Embryonic facial prominence (tissue), 1 donor: Measurements from ENCODE around the gene ZNF566.
"Not testable (repeated sequence)": the region's sequence is repeated elsewhere in the genome, so short reads cannot be mapped to it uniquely, and the experiment has no call there.

ENCODE experiments used
- DNase-seq: peaks from one replicate; pipeline ENCODE4 v3.0.0-alpha.2; 2016; ENCODE audit errors: extremely low spot score

ZNF566 gene

DNA sequence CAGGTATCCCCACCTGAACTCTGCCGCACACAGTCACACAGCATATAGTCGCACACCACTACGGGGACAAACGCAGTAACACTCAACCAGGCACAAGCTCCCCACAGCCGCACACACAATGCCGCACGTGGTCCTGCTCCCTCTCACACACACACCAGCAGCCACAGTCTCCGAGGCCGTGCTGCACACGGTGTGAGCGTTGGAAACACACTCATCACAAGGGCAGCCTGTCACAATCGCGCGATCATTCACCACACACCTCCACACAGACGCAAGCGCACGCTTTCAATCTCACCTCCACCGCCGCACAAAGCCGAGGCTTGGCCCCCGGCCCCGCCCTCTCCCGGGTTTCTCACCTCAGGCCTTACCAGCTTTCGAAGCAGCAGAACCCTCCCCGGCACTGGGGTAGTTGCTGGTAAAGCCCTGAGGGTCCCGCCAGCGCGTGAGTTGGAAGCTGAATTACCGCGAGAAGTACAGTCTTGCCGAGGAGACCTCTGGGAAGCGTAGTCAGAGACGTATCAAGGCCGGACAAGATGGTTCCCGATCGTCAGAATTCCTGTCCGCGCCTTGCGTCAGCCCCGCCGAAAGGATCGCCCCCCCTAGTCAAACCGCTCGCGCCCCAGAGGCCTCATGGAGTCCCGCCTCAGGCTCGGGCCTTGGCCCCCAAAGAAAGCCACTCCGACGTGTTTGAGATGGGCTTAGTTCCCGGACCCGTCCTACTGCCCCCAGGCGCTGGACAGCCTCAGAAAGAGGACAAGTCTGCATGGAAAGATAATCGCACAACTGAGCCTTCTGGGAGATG, at the start of gene ZNF566:
TSS of gene ZNF566 (minus strand) at position 444 of the 802 bp plus-strand sequence. CDS start 13,004 bp downstream, outside the sequence.
- peak; percentile 96 for DNase-seq

DNA sequence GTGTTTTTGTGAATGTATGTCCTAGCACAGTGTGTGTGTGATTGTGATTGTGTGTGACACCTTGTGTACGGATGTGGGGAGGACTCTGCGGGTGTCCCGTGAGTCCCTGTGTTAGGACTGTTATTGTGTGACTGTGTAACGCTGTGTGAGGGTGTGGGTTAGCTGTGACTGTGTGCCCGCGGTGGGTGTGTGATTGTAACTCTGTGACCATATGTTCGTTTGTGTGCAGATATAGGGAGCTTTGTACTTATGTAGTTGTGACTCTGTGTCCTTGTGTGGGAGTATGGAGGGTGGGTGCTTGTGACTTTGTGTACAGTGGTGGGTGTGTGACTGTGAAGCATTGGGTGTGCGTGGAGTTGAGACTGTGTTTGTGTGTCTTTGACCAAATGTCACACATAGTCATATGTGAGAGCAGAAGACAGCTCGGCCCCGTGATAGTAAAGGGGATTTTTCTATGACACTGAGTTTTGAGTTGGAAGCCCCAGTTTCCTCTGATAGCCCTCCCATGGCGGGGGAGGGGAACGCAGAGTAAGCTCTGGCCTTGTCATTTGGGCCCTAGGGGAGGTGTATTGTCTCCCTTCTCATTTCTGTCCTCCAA, 39.7 kb upstream of the ZNF566 start:
- DNase-seq = no peak

DNA sequence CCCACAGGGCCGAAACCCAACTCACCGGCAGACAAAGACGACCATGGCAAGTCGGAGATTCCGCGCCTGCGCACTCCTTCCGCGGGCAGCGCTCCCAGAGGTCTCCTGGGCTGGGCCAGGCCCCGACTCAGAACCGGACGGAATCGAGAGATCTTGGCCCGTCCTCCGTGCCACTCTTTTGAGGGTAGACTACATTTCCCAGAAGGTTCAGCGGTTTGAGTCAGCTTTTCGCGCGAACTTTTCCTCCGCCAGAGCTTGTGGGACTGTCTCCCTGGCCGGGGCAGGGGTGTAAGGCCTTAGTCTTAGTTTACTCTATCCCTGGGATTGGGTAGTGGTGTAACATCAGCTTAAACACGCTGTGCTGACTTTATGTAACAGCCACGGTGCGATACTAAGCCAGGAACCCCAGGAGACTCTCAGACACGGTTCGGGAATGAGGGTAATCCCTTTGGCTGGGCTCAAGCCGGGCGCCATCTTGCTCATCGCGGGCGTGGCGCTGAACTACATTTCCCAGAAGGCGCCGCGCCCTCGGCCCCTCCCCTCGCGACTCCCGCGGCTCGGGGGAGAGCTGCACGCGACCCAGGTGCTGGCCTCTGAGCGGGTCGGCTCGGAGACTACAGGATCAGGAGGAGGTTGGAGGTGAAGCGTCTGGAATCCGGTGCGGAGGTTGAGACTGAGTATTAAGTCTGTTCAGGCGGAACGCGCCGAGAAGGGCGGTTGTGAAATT, 39.0 kb upstream of the ZNF566 start, which contains the start of gene ZNF260:
TSS of gene ZNF260 (minus strand) at position 78 of the 727 bp plus-strand sequence. CDS start 13,033 bp downstream, outside the sequence.
- DNase-seq = peak; percentile 88

DNA sequence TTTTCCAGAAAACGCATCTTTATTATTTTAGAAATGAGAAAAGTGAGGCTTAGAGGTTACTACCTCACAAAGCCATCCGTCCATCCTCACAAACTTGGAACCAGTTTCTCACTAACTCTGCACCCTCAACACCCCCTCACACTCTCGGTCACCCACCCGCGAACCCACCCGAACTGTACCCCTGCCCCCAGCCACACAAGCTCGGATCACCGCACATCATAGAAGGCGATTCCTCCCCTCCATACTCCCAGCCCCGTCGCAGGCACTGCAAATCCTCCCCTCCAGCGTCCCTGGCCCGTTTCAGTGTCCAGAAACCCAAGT, 38.5 kb upstream of the ZNF566 start:
- no peak for DNase-seq

DNA sequence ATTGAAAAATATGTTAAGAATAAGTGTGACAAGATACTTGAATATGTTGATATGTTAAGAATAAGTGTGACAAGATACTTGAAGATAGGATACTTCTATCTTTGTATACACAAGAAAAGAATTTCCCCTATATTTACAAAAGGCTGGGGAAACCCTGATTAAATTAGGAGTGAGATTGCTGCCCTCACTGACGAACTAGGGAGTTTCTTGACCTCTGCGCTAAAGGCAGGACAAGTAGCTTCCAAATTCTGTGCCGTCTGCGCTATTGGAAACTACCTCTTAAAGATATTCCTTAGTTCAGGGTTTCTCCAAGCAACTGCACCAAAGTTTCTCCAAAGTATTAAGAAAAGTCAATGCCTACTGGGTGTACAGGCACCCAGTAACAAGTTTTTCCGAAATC, 38.0 kb upstream of the ZNF566 start:
- DNase-seq = no peak

DNA sequence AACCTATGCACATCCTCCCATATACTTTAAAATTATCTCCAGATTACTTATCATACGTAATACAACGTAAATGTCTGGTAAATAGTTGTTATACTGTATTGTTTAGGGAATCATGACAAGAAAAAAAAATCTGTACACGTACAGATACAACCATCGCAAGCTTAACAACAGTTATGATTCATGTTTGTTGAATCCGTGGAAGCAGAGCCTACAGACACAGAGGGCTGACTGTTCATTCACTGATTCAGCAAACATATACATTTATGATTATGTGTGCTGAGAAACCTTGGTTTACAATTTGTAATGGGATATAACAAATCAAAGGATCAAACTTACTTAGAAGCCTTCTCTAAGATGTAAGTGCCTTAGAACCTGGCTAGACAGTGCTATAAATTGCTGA, 37.2 kb upstream of the ZNF566 start:
- no peak for DNase-seq

DNA sequence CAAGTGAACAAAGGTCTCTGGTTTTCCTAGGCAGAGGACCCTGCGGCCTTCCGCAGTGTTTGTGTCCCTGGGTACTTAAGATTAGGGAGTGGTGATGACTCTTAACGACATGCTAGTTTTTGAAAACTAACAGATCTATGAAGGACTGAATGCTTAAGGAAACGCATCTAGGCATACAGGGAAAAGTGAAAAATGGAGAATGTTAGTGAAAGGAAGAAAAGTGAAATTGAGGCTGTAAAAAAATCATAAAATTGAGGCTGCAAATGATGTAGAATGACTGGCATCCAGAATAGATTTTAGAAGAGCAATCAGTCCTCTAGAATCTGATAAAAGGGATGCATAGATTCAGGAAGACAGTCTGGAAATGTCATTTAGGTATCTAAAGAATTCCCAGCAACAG, 35.3 kb upstream of the ZNF566 start:
- DNase-seq = no peak

DNA sequence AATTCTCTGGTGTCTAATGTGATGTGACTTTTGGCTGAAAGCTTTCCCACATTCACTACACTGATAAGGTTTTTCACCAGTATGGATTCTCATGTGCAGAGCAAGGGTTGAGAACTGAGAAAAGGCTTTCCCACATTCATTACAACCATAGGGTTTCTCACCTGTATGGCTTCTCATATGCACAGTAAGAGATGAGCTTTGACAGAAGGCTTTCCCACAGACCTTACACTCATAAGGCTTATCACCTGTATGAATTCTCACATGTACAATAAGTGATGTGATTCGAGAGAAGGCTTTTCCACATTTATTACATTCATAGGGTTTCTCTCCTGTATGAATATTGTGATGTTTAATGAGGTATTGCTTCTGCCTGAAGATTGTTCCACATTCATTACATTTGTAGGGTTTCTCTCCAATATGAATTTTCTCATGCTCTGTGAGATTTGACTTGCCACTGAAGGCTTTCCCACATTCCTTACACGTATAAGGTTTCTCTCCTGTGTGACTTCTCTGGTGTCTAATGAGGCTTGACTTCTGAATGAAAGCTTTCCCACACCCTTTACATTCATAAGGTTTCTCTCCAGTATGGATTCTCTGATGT, 24.8 kb upstream of the ZNF566 start:
- no peak for DNase-seq

DNA sequence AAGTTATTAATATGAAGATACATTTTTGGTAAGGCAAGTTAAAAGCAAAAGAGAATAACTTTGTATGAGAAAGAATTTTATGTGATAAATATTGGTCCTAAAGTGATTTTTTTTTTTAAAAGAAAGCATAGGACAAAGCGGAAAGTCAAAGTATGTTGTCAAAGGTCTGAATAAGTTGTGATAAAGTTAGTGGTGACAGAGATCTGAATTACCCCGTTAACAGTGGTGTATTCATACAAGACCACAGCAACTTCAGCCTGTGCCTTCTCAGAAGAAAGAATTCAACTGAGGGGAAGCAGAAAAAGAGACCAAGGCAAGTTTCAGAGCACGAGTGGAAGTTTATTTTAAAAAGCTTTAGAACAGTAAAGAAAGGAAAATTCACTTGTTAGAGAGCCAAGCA, 19.0 kb upstream of the ZNF566 start:
- no peak for DNase-seq

DNA sequence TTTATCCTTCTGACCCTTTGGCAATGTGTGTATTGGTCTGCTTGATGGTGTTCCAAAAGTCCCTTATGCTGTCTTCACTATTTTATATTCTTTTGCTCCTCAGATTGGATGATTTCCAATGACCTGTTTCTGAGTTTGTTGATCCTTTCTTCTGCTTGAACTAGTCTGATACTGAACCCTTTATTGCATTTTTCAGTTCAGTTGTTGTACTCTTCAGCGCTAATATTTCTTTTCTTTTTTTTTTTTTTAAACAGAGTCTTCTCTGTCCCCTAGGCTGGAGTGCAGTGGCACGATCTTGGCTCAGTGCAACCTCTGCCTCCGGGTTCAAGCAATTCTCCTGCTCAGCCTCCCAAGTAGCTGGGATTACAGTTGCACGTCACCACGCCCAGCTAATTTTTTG, 12.6 kb upstream of the ZNF566 start:
- no peak for DNase-seq

DNA sequence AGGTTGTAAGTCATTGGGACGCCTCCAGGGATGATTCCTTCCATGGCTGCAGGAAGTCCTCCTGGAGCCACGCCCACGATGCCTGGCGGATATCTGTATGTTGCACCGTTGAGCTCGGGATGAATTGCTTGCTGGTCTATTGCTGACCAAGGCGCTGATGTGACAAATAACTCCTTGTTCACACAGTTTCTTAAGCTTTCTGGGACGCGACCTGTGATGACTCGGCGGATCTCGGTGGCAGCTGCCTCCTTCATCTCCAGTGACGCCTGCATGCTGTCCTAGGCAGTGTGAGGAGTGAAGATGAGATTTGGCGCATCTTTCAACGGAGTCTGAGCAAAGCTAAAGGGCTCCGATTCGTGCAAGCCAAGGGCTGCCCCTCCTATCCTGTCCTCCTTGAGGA, 7.6 kb upstream of the ZNF566 start:
- no peak for DNase-seq

DNA sequence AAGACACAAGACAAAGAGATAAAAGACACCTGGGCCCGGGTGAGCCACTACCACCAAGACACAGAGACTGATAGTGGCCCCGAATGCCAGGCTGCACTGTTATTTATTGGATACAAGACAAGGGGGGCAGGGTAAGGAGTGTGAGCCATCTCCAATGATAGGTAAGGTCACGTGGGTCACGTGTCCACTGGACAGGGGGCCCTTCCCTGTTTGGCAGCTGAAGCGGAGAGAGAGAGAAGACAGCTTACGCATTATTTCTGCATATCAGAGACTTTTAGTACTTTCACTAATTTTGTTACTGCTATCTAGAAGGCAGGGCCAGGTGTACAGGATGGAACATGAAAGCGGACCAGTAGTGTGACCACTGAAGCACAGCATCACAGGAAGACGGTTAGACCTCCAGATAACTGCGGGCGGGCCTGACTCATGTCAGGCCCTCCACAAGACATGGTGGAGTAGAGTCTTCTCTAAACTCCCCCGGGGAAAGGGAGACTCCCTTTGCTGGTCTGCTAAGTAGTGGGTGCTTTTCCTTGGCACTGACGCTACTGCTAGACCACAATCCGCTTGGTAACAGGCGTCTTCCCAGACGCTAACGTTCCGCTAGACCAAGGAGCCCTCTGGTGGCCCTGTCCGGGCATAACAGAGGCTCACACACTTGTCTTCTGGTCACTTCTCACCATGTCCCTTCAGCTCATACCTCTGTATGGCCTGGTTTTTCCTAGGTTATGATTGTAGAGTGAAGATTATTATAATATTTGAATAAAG, 3.5 kb upstream of the ZNF566 start:
- DNase-seq = not testable (repeated sequence)

DNA sequence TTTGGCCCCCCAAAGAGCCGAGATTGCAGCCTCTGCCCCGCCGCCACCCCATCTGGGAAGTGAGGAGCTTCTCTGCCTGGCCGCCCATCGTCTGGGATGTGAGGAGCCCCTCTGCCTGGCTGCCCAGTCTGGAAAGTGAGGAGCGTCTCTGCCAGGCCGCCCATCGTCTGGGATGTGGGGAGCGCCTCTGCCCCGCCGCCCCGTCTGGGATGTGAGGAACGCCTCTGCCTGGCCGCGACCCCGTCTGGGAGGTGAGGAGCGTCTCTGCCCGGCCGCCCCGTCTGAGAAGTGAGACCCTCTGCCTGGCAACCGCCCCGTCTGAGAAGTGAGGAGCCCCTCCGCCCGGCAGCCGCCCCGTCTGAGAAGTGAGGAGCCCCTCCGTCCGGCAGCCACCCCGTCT, 1.5 kb upstream of the ZNF566 start:
- DNase-seq = not testable (repeated sequence)

DNA sequence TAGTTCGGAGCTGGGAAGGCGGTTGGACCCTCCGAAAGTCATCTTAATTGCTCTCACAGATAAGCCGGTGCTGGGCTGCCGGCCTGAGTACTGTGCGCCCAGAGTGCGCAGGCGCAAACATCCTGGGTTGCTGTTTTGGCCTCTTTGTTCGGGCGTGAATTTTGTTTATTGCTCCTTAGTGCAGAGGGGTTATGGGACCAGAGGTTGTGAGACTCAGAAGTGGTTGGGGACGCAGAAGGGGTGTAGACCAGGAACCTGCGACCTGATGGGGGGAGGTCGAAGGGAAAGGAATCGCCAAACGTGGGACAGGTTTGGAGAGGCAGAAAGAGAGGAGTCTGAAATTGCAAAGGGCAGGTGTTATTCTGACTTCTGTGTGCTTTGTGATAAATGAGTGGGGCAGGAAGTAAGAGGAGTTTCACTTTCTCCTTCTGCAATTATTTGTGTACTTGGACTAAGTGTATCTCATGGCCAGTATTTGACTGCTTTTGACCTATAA, 607 bp upstream of the ZNF566 start:
- DNase-seq = no peak

DNA sequence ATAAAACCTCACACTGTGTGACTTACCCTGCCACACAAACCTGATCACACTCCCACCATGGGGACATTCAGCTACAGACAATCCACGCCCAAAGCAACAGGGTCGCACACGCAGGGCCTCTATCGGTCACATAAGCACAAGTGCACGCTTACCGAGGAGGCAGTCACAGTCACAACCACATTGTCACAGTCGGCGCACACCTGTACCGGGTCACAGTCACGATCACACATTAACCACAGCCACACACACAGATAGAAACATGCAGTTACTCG, 579 bp downstream of the ZNF566 start:
- DNase-seq = no peak

DNA sequence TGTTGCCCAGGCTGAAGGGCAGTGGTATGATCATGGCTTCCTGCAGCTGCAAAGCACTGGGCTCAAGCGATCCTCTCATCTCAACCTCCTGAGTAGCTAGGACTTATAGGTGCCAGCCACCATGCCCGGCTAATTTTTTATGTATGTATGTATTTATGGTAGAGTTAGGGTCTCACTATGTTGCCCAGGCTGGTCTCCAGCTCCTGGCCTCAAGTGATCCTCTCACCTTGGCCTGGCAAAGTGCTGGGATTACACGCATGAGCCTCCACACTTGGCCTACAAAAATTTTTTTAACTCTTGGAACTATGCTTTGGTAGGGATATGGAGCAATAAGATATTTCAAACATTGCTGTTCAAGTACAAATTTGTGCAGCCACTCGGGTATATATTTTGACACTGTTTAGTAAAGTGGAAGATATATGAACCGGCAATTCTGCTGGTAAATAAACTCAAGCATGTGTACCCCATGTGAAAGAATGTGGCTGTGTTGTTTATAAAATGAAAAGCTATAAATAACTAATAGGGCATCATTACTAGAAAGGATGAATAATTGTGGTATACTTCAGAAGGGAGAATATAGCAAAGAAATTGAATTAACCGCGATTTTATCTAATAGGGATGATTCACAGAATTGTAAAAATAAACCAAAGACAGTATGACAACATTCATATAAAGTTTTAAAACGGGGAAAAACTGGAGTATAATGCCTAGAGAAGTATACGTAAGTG, 1.1 kb downstream of the ZNF566 start:
- DNase-seq = no peak

DNA sequence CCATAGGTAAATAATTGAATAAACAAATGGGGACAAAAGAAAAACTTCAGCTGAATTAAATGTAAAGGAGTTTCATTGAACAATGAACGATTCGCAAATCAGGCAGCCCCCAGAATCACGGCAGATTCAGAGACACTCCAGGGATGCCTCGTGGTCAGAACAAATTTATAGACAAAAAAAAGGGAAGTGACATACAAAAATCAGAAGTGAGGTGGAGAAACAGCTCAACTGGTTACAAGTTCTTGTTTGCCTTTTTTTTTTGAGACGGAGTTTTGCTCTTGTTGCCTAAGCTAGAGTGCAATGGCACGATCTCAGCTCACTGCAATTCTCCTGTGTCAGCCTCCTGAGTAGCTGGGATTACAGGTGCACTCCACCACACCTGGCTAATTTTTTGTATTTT, 5.7 kb downstream of the ZNF566 start:
- no peak for DNase-seq

DNA sequence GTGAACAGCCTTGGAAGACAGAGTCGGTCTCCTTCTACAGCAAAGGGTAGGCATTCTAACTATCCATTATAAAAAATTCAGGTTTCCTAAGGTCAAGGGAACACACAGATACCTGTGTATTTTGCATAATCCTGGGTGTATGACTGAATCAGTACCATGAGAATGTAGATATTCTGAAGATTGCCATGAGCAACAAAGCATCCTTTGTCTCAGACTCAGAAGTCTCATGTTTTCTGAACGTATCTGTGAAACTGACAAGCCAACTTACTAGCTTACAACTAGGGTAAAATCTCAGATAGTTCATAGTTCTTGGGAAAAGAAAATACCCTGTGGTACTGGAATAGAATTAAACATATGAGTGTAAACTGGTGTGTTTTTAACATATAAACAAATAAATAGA, 6.5 kb downstream of the ZNF566 start:
- DNase-seq = no peak

DNA sequence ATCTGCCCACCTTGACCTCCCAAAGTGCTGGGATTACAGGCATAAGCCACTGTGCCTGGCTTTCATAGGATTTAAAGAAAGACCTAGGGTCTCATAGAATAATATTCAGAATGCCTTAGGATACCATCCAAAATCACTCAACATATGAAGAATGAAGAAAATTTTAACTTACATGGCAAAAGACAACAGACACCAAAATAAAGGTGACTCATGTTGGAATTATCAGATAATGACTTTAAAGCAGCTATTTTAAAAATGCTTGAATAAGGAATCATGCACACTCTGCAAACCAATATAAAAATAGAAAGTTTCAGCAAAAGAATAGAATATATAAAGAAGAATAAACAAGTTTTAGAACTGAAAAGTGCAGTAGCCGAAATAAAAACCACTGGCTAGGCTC, 29.3 kb downstream of the ZNF566 start:
- DNase-seq = no peak

DNA sequence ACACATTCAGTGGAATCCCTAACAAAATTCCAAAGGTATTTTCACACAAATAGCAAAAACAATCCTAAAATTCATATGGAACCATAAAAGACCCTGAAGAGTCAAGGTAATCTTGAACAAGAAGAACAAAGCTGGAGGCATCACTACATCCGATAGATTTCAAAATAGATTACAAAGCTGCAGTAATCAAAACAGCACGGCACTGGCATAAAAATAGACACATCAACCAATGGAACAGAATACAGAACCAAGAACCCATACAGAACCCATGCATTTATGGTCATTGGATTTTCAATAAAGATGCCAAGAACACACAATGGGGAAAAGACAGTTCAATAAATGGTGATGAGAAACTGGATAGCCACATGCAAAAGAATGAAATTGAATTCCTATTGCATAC, 32.5 kb downstream of the ZNF566 start:
- no peak for DNase-seq

DNA sequence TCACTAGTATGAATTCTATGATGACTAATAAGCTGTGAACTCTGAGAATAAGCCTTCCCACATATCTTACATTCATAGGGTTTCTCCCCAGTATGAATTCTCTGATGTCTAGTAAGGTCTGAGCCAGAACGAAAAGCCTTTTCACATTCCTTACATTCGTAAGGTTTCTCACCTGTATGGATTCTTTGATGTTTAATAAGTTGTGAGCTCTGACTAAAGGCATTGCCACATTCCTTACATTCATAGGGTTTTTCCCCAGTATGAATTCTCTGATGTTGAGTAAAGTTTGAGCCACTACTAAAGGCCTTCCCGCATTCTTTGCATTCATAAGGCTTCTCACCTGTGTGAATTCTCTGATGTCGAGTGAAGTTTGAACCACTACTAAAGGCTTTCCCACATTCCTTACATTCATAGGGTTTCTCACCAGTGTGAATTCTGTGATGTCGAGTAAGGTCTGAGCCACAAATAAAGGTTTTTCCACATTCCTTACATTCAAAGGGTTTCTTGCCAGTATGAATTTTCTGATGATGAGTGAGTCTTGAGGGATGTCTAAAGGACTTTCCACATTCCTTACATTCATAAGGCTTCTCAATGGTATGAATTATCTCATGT, 40.2 kb downstream of the ZNF566 start:
- DNase-seq = no peak
